Measurements from ENCODE around the gene PREP.

Gene PREP

DNA sequence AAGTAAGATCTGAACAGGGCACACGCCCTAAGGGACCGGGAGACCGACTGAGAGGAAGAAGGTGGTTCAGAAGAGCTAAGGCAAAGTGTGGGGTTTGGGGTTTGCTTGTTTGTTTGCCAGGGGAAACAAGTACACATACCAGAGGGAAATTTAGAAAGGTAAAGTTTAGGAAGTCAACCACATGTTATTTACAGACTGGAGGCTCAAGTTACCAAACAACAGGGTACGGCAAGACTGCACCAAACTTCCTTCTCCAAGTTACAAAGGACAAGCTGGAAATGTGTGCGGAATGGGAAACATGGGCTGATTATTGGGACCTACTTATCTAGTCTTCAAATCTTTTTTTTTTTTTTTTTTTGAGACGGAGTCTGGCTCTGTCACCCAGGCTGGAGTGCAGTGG, 11.2 kb downstream of the PREP start:
- DNase-seq, result no peak

DNA sequence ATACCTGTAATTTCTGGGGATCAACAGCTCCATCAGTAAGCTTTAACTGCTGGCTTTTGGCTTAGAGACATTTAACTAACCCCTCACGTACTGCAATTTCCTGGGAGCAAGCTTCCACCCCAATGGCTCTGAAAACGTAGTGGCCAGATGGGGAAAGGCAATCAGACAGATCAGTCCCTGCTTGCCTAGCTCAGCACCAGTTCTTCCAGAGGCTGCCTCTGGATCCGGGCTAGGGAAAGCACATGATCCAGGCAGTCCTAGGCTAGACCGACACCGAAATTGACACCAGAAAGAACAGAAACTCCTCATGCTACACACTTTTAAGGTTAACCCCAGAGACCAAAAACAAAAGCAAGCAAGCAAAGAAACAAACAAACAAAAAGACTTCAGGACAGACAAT, 13.3 kb downstream of the PREP start:
- no peak for DNase-seq

- no peak for DNase-seq
Observed at GRCh38 chr6:105388392-105388791, 14.5 kb downstream of the PREP start.

DNA sequence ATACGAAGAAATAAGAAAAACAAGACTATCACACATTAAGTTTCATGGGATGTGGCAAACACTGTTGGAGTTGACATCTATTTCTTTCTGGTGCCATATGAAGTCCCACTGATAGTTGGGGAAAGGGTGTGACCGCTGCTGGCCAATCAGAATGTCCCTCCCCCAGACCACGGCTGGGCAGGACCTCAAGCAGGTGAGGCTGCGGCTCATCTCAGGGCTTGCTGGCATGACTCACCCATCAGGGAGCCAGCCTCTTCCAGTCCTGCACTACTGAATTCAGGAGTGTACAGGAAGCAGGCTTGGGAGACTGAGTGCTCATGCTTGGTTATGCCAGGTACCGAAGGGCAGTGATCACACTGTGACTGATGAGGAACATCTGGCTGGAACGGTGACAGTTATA, 18.9 kb downstream of the PREP start:
- no peak for DNase-seq

- no peak for DNase-seq
Observed at GRCh38 chr6:105382958-105383357, 19.9 kb downstream of the PREP start.

DNA sequence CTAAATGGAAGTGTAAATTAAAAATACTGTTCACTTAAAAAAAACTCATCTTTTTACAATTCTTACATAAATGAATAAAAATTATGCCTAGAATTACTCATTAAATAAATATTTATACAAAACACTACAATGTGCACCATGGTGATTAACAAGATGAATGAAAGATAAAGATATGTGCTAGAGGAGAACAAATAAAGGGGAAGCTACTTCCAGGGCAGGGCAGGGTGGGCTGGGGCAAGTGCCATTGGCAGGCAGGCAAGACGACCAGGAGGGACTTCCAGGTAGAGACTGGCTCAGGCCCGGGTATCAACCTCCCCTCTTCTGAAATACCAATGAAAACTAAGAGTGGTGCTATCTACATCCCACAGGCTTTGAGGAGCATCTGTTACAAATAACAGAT, 20.4 kb downstream of the PREP start:
- DNase-seq, result no peak

GRCh38 chr6:105380634-105381033, 22.2 kb downstream of the PREP start:
- DNase-seq, result no peak

GRCh38 chr6:105375797-105376196, 27.1 kb downstream of the PREP start:
- DNase-seq, result no peak

DNA sequence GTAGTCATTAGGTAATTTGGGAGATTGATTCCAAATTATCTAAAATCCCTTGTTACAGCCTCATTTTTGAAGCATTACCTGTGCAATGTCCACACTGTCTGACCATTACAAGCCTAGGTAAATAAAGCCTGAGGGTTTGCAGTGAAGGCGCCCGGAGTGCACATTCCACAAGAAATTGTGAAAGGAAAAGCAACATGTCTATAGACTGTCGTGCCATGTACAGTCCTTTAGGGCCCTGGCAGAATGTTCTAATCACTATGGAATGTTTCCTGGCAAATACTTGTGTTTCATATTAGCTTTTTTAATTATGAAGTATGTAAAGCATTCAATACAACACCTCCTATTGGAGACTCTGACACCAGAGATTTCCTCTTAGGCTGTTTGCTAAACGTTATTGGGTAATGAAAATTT, 28.9 kb downstream of the PREP start:
- no peak for DNase-seq

- no peak for DNase-seq
Observed at GRCh38 chr6:105373481-105373880, 29.4 kb downstream of the PREP start.

DNA sequence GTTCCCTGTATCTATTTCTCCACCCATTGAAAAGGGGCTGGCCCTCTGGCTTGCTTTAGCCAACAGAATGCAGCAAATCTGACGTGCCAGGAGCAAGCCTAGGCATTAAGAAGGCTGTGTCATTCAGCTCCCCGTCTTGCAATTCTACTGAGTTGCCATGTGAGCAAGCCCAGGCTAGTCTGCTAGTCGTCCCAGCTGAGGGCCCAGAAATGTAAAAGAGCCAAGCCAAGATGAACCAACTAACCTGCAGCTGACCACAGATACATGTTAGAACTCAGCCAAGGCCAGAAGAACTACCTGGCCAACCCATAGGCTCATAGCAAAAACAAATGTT, 30.1 kb downstream of the PREP start:
- no peak for DNase-seq

DNA sequence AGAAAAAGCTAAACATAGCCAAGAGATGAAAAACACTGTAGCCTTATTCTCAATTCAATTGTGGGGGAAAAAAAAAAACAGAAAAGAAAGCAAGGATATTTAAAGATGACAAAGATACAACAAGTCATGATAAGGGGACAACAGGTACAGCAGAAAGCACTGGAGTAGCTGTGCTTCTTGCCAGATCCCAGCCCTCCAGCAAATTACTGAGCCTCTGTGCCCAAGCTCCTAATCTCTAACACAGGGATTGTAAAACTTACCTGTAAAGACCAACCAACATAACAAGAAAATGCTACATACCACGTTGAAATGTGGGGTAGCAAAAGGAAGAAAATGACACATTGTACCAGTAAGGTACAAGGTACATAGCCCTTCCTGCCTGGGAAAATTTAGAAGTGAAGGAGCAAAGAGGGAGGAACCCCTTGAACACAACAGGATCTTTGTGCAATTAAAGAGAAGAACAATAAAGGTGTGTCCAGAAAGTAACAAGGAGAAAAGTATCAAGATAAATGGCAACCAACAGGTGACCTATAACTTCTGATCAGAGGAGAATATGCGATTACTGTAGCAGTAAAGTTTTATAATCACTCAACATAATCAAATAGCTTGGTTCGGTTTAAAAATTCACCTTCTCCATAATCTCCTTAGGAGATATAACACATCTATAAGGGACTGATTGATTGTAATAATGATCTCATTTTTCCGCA, 30.6 kb downstream of the PREP start:
- no peak for DNase-seq

DNA sequence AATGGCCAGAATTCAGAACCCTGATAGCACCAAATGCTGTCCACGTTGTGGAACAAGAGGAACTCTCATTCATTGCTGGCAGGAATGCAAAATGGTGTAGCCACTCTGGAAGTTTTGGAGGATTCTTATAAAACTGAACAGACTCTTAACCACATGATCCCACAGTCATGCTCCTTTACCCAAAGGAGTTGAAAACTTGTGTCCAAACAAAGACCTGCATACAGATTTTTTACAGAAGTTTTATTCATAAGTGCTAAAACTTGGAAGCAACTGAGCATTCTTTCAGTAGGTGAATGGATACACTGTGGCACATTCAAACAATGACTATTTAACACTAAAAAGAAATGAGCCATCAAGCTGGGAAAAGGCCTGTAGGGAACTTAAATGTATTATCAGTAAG, 32.5 kb downstream of the PREP start:
- DNase-seq, result no peak

DNA sequence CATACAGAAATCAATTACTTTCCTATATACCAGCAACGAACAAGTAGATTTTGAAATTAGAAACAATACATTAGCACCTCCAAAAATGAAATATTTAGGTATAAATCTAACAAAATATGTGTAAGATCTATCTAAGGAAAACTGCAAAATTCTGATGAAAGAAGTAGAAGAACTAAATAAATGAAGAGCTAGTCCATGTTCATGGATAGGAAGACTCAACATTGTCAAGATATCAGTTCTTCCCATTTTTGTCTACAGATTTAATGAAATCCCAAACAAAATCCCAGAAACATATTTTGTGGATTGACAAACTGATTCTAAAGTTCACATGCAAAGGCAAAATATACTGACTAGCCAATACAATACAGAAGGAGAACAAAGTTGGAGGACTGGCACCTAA, 33.7 kb downstream of the PREP start:
- DNase-seq, result no peak

DNA sequence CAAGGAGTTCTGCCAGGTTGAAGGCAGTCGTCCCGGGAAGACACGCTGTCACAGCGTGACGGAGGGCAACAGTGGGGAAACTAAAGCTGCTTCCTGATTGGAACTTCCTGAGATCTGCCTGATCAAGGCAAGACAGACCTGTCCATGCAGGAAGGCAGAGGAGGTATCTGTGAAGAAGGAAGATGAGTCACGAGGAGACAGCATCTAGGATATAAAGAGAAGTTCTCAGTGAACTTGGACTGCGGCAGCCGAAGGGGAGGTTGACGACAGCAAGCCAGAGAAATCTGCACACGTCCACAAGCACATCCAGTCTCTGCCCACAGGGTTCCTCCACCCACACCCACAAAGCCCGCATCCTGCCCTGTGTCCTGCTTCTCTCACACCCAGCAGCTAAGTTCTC, 38.6 kb downstream of the PREP start:
- no peak for DNase-seq

DNA sequence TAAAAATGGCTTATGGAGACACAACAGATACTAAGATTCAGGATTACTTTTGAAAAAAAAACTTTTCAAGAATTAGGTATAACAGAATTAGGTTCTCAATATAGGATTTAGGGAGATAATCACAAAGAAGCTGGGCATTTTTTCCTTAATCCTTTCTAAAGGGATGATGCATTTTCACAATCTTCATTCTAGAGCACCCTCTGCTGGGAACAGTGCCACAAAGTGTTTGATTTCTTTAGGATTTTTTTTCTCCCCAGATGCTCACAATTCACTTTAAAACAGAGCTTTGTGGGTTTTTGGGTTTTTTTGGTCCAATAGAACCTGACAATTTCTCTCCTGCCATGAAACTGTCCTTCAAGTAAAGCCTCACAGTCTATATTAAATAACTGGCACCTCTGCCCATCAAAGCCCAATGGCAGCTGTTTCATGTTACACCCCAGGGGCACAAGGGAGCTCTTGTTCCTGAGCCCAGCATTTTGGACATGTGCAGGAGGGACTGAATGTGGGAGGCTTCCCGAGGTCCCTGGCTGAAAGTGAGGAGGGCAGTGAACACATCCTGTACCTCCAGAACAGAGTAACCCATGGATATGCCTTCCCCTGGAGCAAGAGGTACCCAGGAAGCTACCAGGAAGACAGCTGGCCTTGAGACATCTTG, 39.7 kb downstream of the PREP start:
- no peak for DNase-seq

GRCh38 chr6:105359419-105360370, 43.2 kb downstream of the PREP start:
- DNase-seq, result no peak

DNA sequence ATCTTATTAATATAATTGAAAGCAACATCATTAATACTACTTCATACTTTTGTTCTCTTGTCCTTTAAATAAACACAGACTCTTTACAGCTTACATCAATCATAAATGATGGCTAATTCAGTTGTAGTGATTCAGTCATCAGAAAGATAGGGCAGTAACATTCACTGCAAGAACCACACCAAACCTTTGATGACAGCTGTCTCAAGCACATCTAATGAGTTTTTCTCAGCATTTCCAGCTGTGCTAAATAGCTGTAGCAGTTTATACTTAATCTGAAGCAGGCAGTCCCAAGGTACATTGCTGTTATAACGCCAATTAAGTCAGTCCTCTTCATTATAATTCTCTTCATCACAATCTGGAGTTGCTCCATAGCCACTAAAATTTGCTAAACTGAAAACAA, 45.7 kb downstream of the PREP start:
- no peak for DNase-seq

DNA sequence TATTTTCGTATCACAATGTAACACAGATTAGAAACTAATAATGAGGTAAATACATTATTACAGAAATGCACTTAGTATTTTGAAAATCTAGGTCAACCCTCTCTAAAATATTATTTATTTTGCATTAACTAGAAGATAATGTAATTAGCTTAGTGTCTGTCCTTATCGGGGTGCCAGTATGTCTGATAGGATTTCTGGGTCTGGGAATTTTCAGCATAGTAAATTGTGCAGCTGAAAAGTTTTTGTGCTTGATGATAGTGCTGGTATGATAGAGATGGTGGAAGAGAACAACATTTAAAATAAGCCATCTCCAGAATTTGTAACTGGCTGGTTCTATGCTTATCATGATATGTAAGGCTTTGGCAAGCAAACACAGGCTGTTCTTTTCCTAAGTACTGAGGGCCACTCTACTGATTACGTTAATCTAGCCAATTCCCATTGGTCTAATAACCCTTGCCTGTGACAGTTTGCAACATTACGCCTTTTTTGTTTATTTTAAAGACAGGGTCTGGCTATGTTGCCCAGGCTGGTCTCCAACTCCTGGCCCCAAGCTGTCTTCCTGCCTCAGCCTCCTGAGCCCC, 50.8 kb downstream of the PREP start:
- no peak for DNase-seq

DNA sequence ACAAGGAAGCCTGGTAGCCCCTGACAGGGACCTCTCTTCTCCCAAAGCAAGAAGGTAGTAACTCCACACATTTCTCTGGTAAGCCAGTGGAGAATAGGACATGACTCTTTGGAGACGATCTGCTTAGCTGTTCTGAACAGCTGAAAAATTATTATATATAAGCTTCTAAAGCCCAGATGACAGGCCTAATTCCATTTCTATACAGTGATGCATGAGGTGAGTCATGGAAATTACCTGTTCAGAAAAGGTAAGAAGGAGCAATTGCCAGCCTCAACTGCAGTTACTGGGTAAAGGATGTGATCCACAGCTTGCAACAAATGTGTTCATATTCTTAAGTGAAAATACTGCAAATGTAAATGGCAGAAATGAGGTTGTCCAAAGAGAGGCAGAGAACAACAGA, 54.0 kb downstream of the PREP start:
- DNase-seq, result no peak

- DNase-seq, result no peak
Observed at GRCh38 chr6:105346052-105346451, 56.8 kb downstream of the PREP start.

- no peak for DNase-seq
Observed at GRCh38 chr6:105345506-105345905, 57.4 kb downstream of the PREP start.

GRCh38 chr6:105344881-105345370, 58.0 kb downstream of the PREP start:
- no peak for DNase-seq
